Measurements from ENCODE around the gene C16orf95.
"Not testable (repeated sequence)": the region's sequence is repeated elsewhere in the genome, so short reads cannot be mapped to it uniquely, and the experiment has no call there.

The C16orf95 gene, protein sequence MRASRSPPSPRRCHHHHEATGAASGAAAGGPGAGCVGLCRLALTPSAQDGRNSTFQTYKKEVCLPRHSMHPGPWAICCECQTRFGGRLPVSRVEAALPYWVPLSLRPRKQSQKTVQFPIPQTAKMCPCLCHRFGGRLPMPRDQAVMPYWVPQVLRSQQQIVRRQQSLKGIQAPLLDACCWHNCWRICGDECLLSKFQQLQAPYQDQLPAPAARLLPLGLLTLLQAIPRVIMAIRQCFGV

GRCh38 chr16:87316923-87317749 lies at the start of gene C16orf95:
Gene C16orf95 (minus strand): TSS chr16:87317392. CDS start chr16:87317242, 150 bp downstream.
- TF ChIP-seq, protein P1, sequence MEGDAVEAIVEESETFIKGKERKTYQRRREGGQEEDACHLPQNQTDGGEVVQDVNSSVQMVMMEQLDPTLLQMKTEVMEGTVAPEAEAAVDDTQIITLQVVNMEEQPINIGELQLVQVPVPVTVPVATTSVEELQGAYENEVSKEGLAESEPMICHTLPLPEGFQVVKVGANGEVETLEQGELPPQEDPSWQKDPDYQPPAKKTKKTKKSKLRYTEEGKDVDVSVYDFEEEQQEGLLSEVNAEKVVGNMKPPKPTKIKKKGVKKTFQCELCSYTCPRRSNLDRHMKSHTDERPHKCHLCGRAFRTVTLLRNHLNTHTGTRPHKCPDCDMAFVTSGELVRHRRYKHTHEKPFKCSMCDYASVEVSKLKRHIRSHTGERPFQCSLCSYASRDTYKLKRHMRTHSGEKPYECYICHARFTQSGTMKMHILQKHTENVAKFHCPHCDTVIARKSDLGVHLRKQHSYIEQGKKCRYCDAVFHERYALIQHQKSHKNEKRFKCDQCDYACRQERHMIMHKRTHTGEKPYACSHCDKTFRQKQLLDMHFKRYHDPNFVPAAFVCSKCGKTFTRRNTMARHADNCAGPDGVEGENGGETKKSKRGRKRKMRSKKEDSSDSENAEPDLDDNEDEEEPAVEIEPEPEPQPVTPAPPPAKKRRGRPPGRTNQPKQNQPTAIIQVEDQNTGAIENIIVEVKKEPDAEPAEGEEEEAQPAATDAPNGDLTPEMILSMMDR (IDR thresholded peaks at IDR 0.05; ENCODE audit: insufficient read depth, missing control alignments), result peak; percentile 52
- DNase-seq (ENCODE audit: insufficient read length, low spot score) (peak; percentile 74), FAIRE-seq (no peak)

- TF ChIP-seq, protein P1 (IDR thresholded peaks at IDR 0.05; ENCODE audit: insufficient read depth, missing control alignments), result no peak
- no peak for FAIRE-seq
- no peak for DNase-seq (ENCODE audit: insufficient read length, low spot score)
These were observed 49.7 kb upstream of the C16orf95 start for GRCh38 chr16:87366930-87367329.

DNA sequence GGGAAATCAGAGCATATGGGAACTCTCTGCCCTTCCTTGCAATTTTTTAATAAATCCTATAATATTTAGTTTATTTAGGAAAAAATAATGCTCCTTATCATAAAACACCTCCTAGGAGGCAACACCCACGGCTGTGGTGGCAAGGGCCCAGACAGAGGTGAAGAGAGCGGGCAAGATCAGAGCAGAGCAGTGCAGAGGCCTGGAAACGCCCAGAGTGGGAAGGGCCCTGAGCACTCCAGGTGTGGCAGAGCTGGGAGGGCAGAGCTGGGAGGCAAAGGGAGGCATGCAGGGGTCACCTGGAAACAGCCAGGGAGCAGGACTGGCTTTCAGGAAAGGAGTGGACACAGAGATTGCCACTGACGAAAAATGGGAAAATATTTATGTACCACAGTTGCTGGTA lies 49.1 kb upstream of the C16orf95 start:
- TF ChIP-seq, protein P1 (IDR thresholded peaks at IDR 0.05; ENCODE audit: insufficient read depth, missing control alignments), result no peak

DNA sequence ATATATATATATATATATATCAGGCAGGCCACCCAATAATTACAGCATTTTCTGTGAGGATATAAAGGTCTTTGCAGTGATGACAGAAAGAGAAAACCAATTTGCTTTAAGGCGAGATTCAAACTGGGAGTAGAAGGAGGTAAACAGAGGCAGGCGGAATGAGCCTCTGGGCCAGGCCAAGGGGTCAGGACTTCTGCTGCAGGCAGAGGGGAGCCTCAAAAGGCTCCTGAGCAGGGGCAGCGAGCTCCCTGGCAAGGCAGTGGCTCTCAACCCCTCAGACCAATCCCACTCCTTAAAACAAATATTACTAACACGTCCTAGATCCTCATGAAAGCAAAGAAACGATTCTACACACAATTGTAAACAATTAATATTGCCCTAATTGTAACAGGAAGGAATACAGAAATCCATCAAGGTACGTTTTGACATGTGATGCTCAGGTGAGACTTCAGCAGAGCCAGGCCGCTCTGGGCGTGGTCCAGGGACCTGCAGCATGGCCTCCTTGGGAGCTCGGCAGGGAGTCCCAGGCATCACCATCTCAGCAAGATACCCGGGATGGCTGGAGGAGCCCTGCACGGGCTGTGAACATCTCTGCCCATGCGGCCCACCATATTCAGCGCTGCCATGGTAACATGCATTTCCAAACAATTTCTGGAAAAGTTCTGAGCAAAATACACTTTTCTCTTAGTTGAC lies 48.0 kb upstream of the C16orf95 start:
- TF ChIP-seq, protein P1 (IDR thresholded peaks at IDR 0.05; ENCODE audit: insufficient read depth, missing control alignments), result no peak
- DNase-seq (ENCODE audit: insufficient read length, low spot score) (no peak), FAIRE-seq (no peak)

More for the DNA sequence above, 49.1 kb upstream of the C16orf95 start:
- no peak for DNase-seq (ENCODE audit: insufficient read length, low spot score)
- FAIRE-seq, result no peak

GRCh38 chr16:87363771-87364455 lies 46.7 kb upstream of the C16orf95 start:
- DNase-seq (ENCODE audit: insufficient read length, low spot score) (peak; percentile 39), FAIRE-seq (no peak)
- TF ChIP-seq, protein P1 (IDR thresholded peaks at IDR 0.05; ENCODE audit: insufficient read depth, missing control alignments), result no peak

DNA sequence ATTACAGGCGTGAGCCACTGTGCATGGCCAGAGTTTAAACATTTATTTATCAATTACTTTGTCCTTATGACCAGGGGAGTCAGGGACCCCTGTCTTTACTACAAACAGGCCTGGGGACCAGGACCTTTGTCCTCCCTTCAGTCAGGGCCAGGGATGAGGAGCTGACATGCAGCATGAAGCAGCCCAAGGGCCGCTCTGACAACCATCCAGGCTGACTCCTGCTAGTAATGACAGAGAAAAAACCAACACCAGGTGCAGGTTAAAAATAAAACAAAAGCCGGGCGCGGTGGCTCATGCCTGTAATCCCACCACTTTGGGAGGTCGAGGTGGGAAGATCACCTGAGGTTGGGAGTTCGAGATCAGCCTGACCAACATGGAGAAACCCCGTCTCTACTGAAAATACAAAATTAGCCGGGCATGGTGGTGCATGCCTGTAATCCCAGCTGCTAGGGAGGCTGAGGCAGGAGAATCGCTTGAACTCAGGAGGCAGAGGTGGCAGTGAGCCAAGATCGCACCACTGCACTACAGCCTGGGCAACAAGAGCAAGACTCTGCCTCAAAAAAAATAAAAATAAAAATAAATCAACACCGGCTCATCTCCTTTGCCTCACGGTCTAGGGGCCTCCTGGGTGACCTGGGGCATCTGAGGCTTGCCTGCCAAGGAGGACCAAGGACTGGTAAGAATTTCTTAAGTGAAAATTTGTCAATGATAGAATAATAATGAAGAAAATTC lies 45.8 kb upstream of the C16orf95 start:
- FAIRE-seq; DNase-seq (ENCODE audit: insufficient read length, low spot score): not testable (repeated sequence)
